ENCODE results near the gene SETMAR.
"Not testable (repeated sequence)": the region's sequence is repeated elsewhere in the genome, so short reads cannot be mapped to it uniquely, and the experiment has no call there.

SETMAR gene

DNA sequence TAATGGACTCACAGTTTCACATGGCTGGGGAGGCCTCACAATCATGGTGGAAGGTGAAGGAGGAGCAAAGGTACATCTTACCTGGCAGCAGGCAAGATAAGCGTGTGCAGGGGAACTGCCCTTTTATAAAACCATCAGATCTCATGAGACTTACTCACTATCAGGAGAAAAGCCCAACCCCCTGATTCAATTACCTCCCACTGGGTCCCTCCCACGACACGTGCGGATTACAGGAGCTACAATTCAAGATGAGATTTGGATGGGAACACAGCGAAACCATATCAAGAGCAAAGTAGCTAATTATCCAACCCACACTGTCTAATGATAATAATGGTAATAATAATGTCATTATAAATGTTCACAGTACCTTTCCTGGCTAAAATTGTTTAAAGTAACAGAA is 6.7 kb upstream of the SETMAR start:
- H4K8ac ChIP-seq (ENCODE audit: low read depth, low read length); H2AFZ ChIP-seq (ENCODE audit: insufficient read depth, low read length, poor library complexity); H3K79me2 ChIP-seq (ENCODE audit: control insufficient read depth, insufficient read depth, low read length, poor library complexity); H3K4me3 ChIP-seq (ENCODE audit: low read depth, low read length); H3K27me3 ChIP-seq (ENCODE audit: insufficient read depth, low read length); H3K4me2 ChIP-seq (ENCODE audit: low read length); H3K9me3 ChIP-seq (ENCODE audit: insufficient read depth, low read depth, low read length); H3K4me1 ChIP-seq (ENCODE audit: control insufficient read depth in 1 of 2, insufficient read depth in 2 of 2, low read length in 2 of 2); H2BK5ac ChIP-seq (ENCODE audit: low read depth, low read length, poor library complexity); H2BK120ac ChIP-seq (ENCODE audit: insufficient read depth, low read length, poor library complexity); H3K36me3 ChIP-seq (ENCODE audit: control insufficient read depth in 1 of 2, insufficient read depth in 2 of 2, low read length in 2 of 2); H4K12ac ChIP-seq (ENCODE audit: low read depth, low read length); H2BK12ac ChIP-seq (ENCODE audit: low read length); H3K79me1 ChIP-seq (ENCODE audit: low read length); H3K18ac ChIP-seq (ENCODE audit: low read length); H3K27ac ChIP-seq (ENCODE audit: low read depth, low read length); DNase-seq; H3K23ac ChIP-seq (ENCODE audit: low read length); H3K9ac ChIP-seq (ENCODE audit: low read length); H2AK5ac ChIP-seq (ENCODE audit: low read length); H3K14ac ChIP-seq (ENCODE audit: low read length); H3K4ac ChIP-seq (ENCODE audit: low read depth, low read length); H4K91ac ChIP-seq (ENCODE audit: low read depth, low read length): not testable (repeated sequence)
- WGBS (ENCODE audit: extremely low coverage, insufficient coverage, insufficient read length), result no CpG with 5 or more reads among the region's 5 CpGs

DNA sequence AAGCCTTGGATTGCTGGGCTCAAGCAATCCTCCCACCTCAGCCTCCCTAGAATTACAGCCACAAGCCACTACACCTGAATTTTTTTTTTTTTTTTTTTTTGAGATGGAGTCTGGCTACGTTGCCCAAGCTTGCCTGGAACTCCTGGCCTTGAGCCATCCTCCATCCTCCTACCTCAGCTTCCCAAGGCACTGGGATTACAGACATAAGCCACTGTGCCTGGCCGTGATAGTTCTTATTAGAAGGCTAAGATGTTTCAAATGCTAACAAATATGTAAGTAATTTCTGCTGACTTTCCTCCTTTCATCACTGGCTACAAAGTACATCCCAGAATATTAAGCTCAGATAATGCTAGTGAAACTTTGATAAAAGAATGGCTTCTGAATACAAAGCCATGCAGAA is 5.7 kb upstream of the SETMAR start:
- no peak overlapping the region for H3K23ac ChIP-seq (ENCODE audit: low read length)
- no peak overlapping the region for H4K91ac ChIP-seq (ENCODE audit: low read depth, low read length)
- H3K4me3 ChIP-seq (ENCODE audit: low read depth, low read length), result no peak overlapping the region
- no peak overlapping the region for H2BK5ac ChIP-seq (ENCODE audit: low read depth, low read length, poor library complexity)
- no peaks in the 10 kb centered on the region for H3K27me3 ChIP-seq (ENCODE audit: insufficient read depth, low read length)
- H4K12ac ChIP-seq (ENCODE audit: low read depth, low read length), result no peak overlapping the region
- H3K4me2 ChIP-seq (ENCODE audit: low read length), result no peak overlapping the region
- H2BK120ac ChIP-seq (ENCODE audit: insufficient read depth, low read length, poor library complexity), result no peak overlapping the region
- H2BK12ac ChIP-seq (ENCODE audit: low read length), result no peak overlapping the region
- no peak overlapping the region for H3K14ac ChIP-seq (ENCODE audit: low read length)
- H3K18ac ChIP-seq (ENCODE audit: low read length), result no peak overlapping the region
- no peaks in the 10 kb centered on the region for H3K36me3 ChIP-seq (ENCODE audit: control insufficient read depth in 1 of 2, insufficient read depth in 2 of 2, low read length in 2 of 2)
- H2AK5ac ChIP-seq (ENCODE audit: low read length), result no peak overlapping the region
- no peak overlapping the region for H3K9ac ChIP-seq (ENCODE audit: low read length)
- WGBS (ENCODE audit: extremely low coverage, insufficient coverage, insufficient read length), result no CpG with 5 or more reads among the region's 2 CpGs
- no peaks in the 10 kb centered on the region for H3K9me3 ChIP-seq (ENCODE audit: insufficient read depth, low read depth, low read length)
- H3K79me2 ChIP-seq (ENCODE audit: control insufficient read depth, insufficient read depth, low read length, poor library complexity), result no peaks in the 10 kb centered on the region
- no peaks in the 10 kb centered on the region for H3K79me1 ChIP-seq (ENCODE audit: low read length)
- no peak overlapping the region for H3K27ac ChIP-seq (ENCODE audit: low read depth, low read length)
- no peak overlapping the region for H4K8ac ChIP-seq (ENCODE audit: low read depth, low read length)
- H3K4ac ChIP-seq (ENCODE audit: low read depth, low read length), result no peak overlapping the region
- no peak overlapping the region for H2AFZ ChIP-seq (ENCODE audit: insufficient read depth, low read length, poor library complexity)
- no peak for DNase-seq
- no peaks in the 10 kb centered on the region for H3K4me1 ChIP-seq (ENCODE audit: control insufficient read depth in 1 of 2, insufficient read depth in 2 of 2, low read length in 2 of 2)

DNA sequence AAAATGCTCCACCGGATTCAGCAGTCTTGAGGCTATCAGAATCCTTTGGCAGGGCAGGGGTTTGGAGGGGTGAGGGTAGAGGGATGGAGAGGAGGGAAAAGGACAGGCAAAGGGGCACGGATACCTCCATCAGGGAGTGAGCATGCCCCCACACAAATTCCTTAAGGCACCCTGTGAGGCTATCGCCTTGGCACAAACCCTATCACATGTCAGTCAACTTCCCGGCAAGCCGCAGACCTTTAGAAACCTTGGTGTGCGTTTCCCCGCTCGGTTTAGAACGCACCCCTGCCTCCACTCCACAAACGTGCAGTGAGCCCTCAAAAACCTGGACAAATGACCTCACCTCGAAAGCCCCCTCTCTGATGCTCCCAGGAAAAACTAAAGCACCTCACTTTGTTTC is 422 bp upstream of the SETMAR start:
- Histone ChIP-seq H4K91ac (ENCODE audit: low read depth, low read length) (peak overlapping the region; percentile 46), H3K9ac (ENCODE audit: low read length) (peak overlapping the region; percentile 64), H2BK120ac (ENCODE audit: insufficient read depth, low read length, poor library complexity) (no peak overlapping the region), H3K79me2 (ENCODE audit: control insufficient read depth, insufficient read depth, low read length, poor library complexity) (peaks cover 6% of the 10 kb centered on the region), H3K79me1 (ENCODE audit: low read length) (peaks cover 10% of the 10 kb centered on the region), H3K18ac (ENCODE audit: low read length) (no peak overlapping the region), H3K27ac (ENCODE audit: low read depth, low read length) (no peak overlapping the region), H2BK12ac (ENCODE audit: low read length) (no peak overlapping the region), H3K14ac (ENCODE audit: low read length) (peak overlapping the region; percentile 23), H3K4me1 (ENCODE audit: control insufficient read depth in 1 of 2, insufficient read depth in 2 of 2, low read length in 2 of 2) (peaks cover 6% of the 10 kb centered on the region in 2 experiments), H3K4me2 (ENCODE audit: low read length) (peak overlapping the region; percentile 79), H3K23ac (ENCODE audit: low read length) (no peak overlapping the region), H4K12ac (ENCODE audit: low read depth, low read length) (peak overlapping the region; percentile 49), H3K4ac (ENCODE audit: low read depth, low read length) (no peak overlapping the region), H3K27me3 (ENCODE audit: insufficient read depth, low read length) (no peaks in the 10 kb centered on the region), H3K36me3 (ENCODE audit: control insufficient read depth in 1 of 2, insufficient read depth in 2 of 2, low read length in 2 of 2) (no peaks in the 10 kb centered on the region), H3K9me3 (ENCODE audit: insufficient read depth, low read depth, low read length) (peaks cover 3% of the 10 kb centered on the region), H2AFZ (ENCODE audit: insufficient read depth, low read length, poor library complexity) (peak overlapping the region; percentile 68), H3K4me3 (ENCODE audit: low read depth, low read length) (no peak overlapping the region), H2AK5ac (ENCODE audit: low read length) (no peak overlapping the region), H2BK5ac (ENCODE audit: low read depth, low read length, poor library complexity) (no peak overlapping the region), H4K8ac (ENCODE audit: low read depth, low read length) (peak overlapping the region; percentile 74)
- no CpG with 5 or more reads among the region's 11 CpGs for WGBS (ENCODE audit: extremely low coverage, insufficient coverage, insufficient read length)
- no peak for DNase-seq

DNA sequence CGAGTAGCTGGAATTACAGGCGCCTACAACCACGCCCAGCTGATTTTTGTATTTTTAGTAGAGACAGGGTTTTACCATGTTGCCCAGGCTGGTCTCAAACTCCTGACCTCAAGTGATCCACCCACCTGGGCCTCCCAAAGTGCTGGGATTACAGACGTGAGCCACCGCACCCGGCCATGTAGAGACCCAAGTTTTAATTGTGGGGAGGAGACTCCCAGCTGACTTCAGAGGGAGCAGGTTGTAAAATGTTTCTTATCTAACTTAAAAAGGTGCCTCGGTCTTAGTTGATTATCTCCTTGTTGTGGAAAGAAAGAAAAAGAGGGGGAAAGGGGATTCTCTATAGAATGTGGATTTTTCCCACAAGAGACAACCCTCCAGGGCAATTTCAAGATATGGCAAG is 2.0 kb downstream of the SETMAR start:
- H3K4me3 ChIP-seq (ENCODE audit: low read depth, low read length); H3K14ac ChIP-seq (ENCODE audit: low read length); H4K91ac ChIP-seq (ENCODE audit: low read depth, low read length); H4K8ac ChIP-seq (ENCODE audit: low read depth, low read length); H3K9ac ChIP-seq (ENCODE audit: low read length); H3K23ac ChIP-seq (ENCODE audit: low read length); H4K12ac ChIP-seq (ENCODE audit: low read depth, low read length); DNase-seq; H3K18ac ChIP-seq (ENCODE audit: low read length); H3K27me3 ChIP-seq (ENCODE audit: insufficient read depth, low read length); H3K4me2 ChIP-seq (ENCODE audit: low read length); H2BK120ac ChIP-seq (ENCODE audit: insufficient read depth, low read length, poor library complexity); H2AK5ac ChIP-seq (ENCODE audit: low read length); H3K4ac ChIP-seq (ENCODE audit: low read depth, low read length); H2BK5ac ChIP-seq (ENCODE audit: low read depth, low read length, poor library complexity); H3K9me3 ChIP-seq (ENCODE audit: insufficient read depth, low read depth, low read length); H2BK12ac ChIP-seq (ENCODE audit: low read length); H2AFZ ChIP-seq (ENCODE audit: insufficient read depth, low read length, poor library complexity); H3K27ac ChIP-seq (ENCODE audit: low read depth, low read length); H3K79me2 ChIP-seq (ENCODE audit: control insufficient read depth, insufficient read depth, low read length, poor library complexity); H3K36me3 ChIP-seq (ENCODE audit: control insufficient read depth in 1 of 2, insufficient read depth in 2 of 2, low read length in 2 of 2): not testable (repeated sequence)
- Histone ChIP-seq H3K4me1 (ENCODE audit: control insufficient read depth in 1 of 2, insufficient read depth in 2 of 2, low read length in 2 of 2) (peaks cover 6 to 10% of the 10 kb centered on the region in 2 experiments), H3K79me1 (ENCODE audit: low read length) (peaks cover 12% of the 10 kb centered on the region)
- WGBS (ENCODE audit: extremely low coverage, insufficient coverage, insufficient read length), result no CpG with 5 or more reads among the region's 7 CpGs

All from trophoblast cell (in vitro differentiated cells and primary cell).